BJ (cell line): ENCODE data around the gene OPTN. TPM values are rescaled to one million over a fixed set of nuclear protein-coding genes. Genes with fewer than 3 reads are reported as not detected.
A peak's percentile ranks its signal among the peaks of the same experiment; 100 is the strongest.
"Not testable (repeated sequence)": the region's sequence is repeated elsewhere in the genome, so short reads cannot be mapped to it uniquely, and the experiment has no call there.

Source experiments
- CTCF ChIA-PET: fragments of 350-600 bp; formaldehyde crosslinking; extraction: SDS; loops from one replicate; lab custom pipeline; 2021; ENCODE audit warnings: antibody characterized with exemption, inconsistent platforms; lab: Yijun Ruan, JAX
- POLR2A ChIA-PET: fragments of 300-600 bp; sonication (Branson Sonifier 250); formaldehyde crosslinking; extraction: SDS; loops from one replicate; lab custom pipeline; 2021; ENCODE audit warnings: antibody characterized with exemption; lab: Charles Lee
- DNase-seq: peaks from one replicate; pipeline ENCODE4 v3.0.0-alpha.2; 2011; ENCODE audit warnings: low read depth
- H3K27me3 ChIP-seq: 2 replicates; pipeline ENCODE4 v1.6.0; 2011; ENCODE audit warnings: low read length; ENCODE audit not compliant: control insufficient read depth, insufficient read depth
- H3K36me3 ChIP-seq: 2 replicates; pipeline ENCODE4 v1.5.1; 2011; ENCODE audit warnings: low read length; ENCODE audit not compliant: control insufficient read depth, insufficient read depth
- H3K4me3 ChIP-seq: 2 replicates; pipeline ENCODE4 v1.5.1; 2011; ENCODE audit warnings: low read depth, mild to moderate bottlenecking, control low read depth, low read length
- CTCF ChIP-seq: IDR thresholded peaks from 2 replicates; pipeline ENCODE4 v1.5.1; 2011; ENCODE audit warnings: low read depth, mild to moderate bottlenecking, control low read depth, inconsistent platforms, low read length, moderate library complexity; ENCODE audit not compliant: insufficient read depth
- polyA minus RNA-seq: library from RNA; depleted of rRNA, polyadenylated mRNA; stranded (reverse); fragments of >200 nt; gene quantifications from 2 replicates; pipeline ENCODE4 v1.2.3, GENCODE V29; 2011; rRNA and poly(A)+ RNA removed
- polyA plus RNA-seq: library from polyadenylated mRNA; depleted of rRNA; stranded (reverse); fragments of >200 nt; gene quantifications from 2 replicates; pipeline ENCODE4 v1.2.3, GENCODE V29; 2011; rRNA removed

The OPTN gene
- polyA plus RNA-seq, result 58.0 and 59.1 TPM in 2 replicates
- 51.9 and 58.0 TPM in 2 replicates for polyA minus RNA-seq

- H3K27me3 ChIP-seq, result no peaks in the 10 kb centered on the region
- DNase-seq, result no peak
- TF ChIP-seq CTCF, result peak; percentile 79
- CTCF ChIA-PET, result interaction anchor here (0.6 to 3.9 kb wide), 25 partner anchors 8 to 1841 kb away, joined by 3 to 17 read pairs (median 4); no protein-coding TSS in a partner anchor
- POLR2A ChIA-PET, result interaction anchor here (0.5 kb wide), 2 partner anchors 8 to 563 kb away, joined by 3 read pairs; no protein-coding TSS in a partner anchor
- H3K4me3 ChIP-seq, result peak within 1 kb of the TSS; percentile 95
- no peaks in the 10 kb centered on the region; the same call in 1 of the 2 replicates for H3K36me3 ChIP-seq
Observed at GRCh38 chr10:13099666-13100348, at the start of gene OPTN. OPTN (plus strand) TSS chr10:13100163; CDS start chr10:13109123, 8,960 bp downstream.

- no peak overlapping the region for H3K4me3 ChIP-seq
- no peak for DNase-seq
- H3K27me3 ChIP-seq, result no peaks in the 10 kb centered on the region
- ChIA-PET POLR2A (no interaction called here), CTCF (no interaction called here)
- H3K36me3 ChIP-seq, result no peaks in the 10 kb centered on the region
- TF ChIP-seq CTCF, result no peak
Observed at GRCh38 chr10:13051126-13051694, 48.8 kb upstream of the OPTN start.

- H3K27me3 ChIP-seq, H3K4me3 ChIP-seq, H3K36me3 ChIP-seq, CTCF ChIA-PET, POLR2A ChIA-PET, DNase-seq: not testable (repeated sequence)
Observed at GRCh38 chr10:13053208-13053607, 46.8 kb upstream of the OPTN start.

GRCh38 chr10:13053794-13054462 lies 46.0 kb upstream of the OPTN start:
- ChIA-PET CTCF (interaction anchor here (0.7 kb wide), 1 partner anchor 19 kb away, joined by 4 read pairs; no protein-coding TSS in a partner anchor), POLR2A (interaction anchor here (0.7 kb wide), 1 partner anchor 178 kb away, joined by 21 read pairs; no protein-coding TSS in a partner anchor)

GRCh38 chr10:13054844-13055243 lies 45.1 kb upstream of the OPTN start:
- no peaks in the 10 kb centered on the region for H3K36me3 ChIP-seq
- no peak overlapping the region for H3K4me3 ChIP-seq
- CTCF ChIA-PET, result interaction anchor here (1.2 to 1.6 kb wide), 3 partner anchors 10 to 45 kb away, joined by 3 to 5 read pairs (median 3); partner anchors contain the start of gene OPTN
- no peak for DNase-seq
- TF ChIP-seq CTCF, result no peak
- no peaks in the 10 kb centered on the region for H3K27me3 ChIP-seq
- POLR2A ChIA-PET, result no interaction called here

More at GRCh38 chr10:13053794-13054462, 46.0 kb upstream of the OPTN start:
- Histone ChIP-seq H3K4me3 (no peak overlapping the region), H3K36me3 (no peaks in the 10 kb centered on the region), H3K27me3 (no peaks in the 10 kb centered on the region)
- no peak for DNase-seq
- no peak for TF ChIP-seq CTCF
